WTC11 (cell line): ENCODE data around the gene NR1H2. TPM values are rescaled to one million over a fixed set of nuclear protein-coding genes. Genes with fewer than 3 reads are reported as not detected.
"Not testable (repeated sequence)": the region's sequence is repeated elsewhere in the genome, so short reads cannot be mapped to it uniquely, and the experiment has no call there.

Experiments used
- ATAC-seq: fragments of 200-7000 bp; cut with Tn5 transposase; 2 replicates; pipeline ENCODE4 v1.10.0; 2021; ENCODE audit warnings: mild to moderate bottlenecking, moderate library complexity
- CTCF ChIA-PET: fragments of 300-600 bp; sonication (Branson Sonifier 250); formaldehyde crosslinking; loops from one replicate; lab custom pipeline; 2021; ENCODE audit warnings: antibody characterized with exemption; lab: Charles Lee
- POLR2A ChIA-PET: fragments of 350-600 bp; sonication (Branson Sonifier 250); formaldehyde crosslinking; loops from one replicate; lab custom pipeline; 2021; ENCODE audit warnings: antibody characterized with exemption; lab: Charles Lee
- DNase-seq: peaks from one replicate; pipeline ENCODE4 v3.0.0; 2021; ENCODE audit warnings: low spot score
- H3K27ac Mint-ChIP-seq: 2 replicates; pipeline ENCODE4 v1.8.0; 2021; ENCODE audit warnings: mixed read lengths
- H3K27me3 Mint-ChIP-seq: 2 replicates; pipeline ENCODE4 v1.8.0; 2021; ENCODE audit warnings: low read depth, mild to moderate bottlenecking, moderate library complexity, mixed read lengths
- H3K36me3 Mint-ChIP-seq: 2 replicates; pipeline ENCODE4 v1.8.0; 2021; ENCODE audit warnings: mixed read lengths
- H3K4me1 Mint-ChIP-seq: 2 replicates; pipeline ENCODE4 v1.8.0; 2022; ENCODE audit warnings: mixed read lengths
- H3K4me3 Mint-ChIP-seq: 2 replicates; pipeline ENCODE4 v1.8.0; 2021; ENCODE audit warnings: mild to moderate bottlenecking, moderate library complexity, mixed read lengths
- H3K9me3 Mint-ChIP-seq: 2 replicates; pipeline ENCODE4 v1.8.0; 2021; ENCODE audit warnings: mixed read lengths
- FOXK1 ChIP-seq: sonication (generic); formaldehyde crosslinking; IDR thresholded peaks from 2 replicates; pipeline ENCODE4 v1.8.0; 2022; ENCODE audit warnings: mild to moderate bottlenecking, moderate library complexity, missing genetic modification reagents
- FOXP1 ChIP-seq: sonication (generic); formaldehyde crosslinking; IDR thresholded peaks from 2 replicates; pipeline ENCODE4 v1.8.0; 2022; ENCODE audit warnings: missing genetic modification reagents, mild to moderate bottlenecking, moderate library complexity, borderline replicate concordance
- GRHL2 ChIP-seq: fragments of 250-450 bp; sonication (Bioruptor Pico); IDR thresholded peaks from 2 replicates; pipeline ENCODE4 v1.8.0; 2022; ENCODE audit warnings: mild to moderate bottlenecking, moderate library complexity; ENCODE audit not compliant: insufficient replicate concordance, severe bottlenecking
- JAZF1 ChIP-seq: fragments of 250-450 bp; sonication (Bioruptor Pico); IDR thresholded peaks from 2 replicates; pipeline ENCODE4 v1.9.0; 2021; ENCODE audit warnings: moderate library complexity, mild to moderate bottlenecking, inconsistent platforms
- KAT7 ChIP-seq: sonication (generic); formaldehyde crosslinking; IDR thresholded peaks from 2 replicates; pipeline ENCODE4 v1.8.1; 2023; ENCODE audit warnings: missing genetic modification reagents, mild to moderate bottlenecking, borderline replicate concordance
- MYBL2 ChIP-seq: sonication (generic); formaldehyde crosslinking; IDR thresholded peaks from 2 replicates; pipeline ENCODE4 v1.8.1; 2023; ENCODE audit warnings: mild to moderate bottlenecking, moderate library complexity, missing genetic modification reagents
- RELA ChIP-seq: sonication (generic); formaldehyde crosslinking; IDR thresholded peaks from 2 replicates; pipeline ENCODE4 v1.8.1; 2022; ENCODE audit warnings: missing genetic modification reagents, mild to moderate bottlenecking, borderline replicate concordance
- SMAD4 ChIP-seq: sonication (generic); formaldehyde crosslinking; IDR thresholded peaks from 2 replicates; pipeline ENCODE4 v1.8.0; 2022; ENCODE audit warnings: mild to moderate bottlenecking, missing genetic modification reagents
- ZNF219 ChIP-seq: sonication (generic); formaldehyde crosslinking; IDR thresholded peaks from 2 replicates; pipeline ENCODE4 v1.8.0; 2023; ENCODE audit warnings: missing genetic modification reagents, mild to moderate bottlenecking, borderline replicate concordance
- ZNF317 ChIP-seq: sonication (generic); formaldehyde crosslinking; IDR thresholded peaks from 2 replicates; pipeline ENCODE4 v1.8.1; 2023; ENCODE audit warnings: low read depth, mild to moderate bottlenecking, moderate library complexity, missing genetic modification reagents, borderline replicate concordance
- ZNF671 ChIP-seq: fragments of 250-450 bp; sonication (Bioruptor Pico); IDR thresholded peaks from 2 replicates; pipeline ENCODE4 v1.8.0; 2021; ENCODE audit warnings: mild to moderate bottlenecking
- total RNA-seq: library from RNA; stranded (reverse); gene quantifications from 3 replicates; pipeline ENCODE4 v1.2.3, GENCODE V29; 2021
- TF ChIP-seq, protein P1 (sequence below): sonication (generic); formaldehyde crosslinking; IDR thresholded peaks from 2 replicates; pipeline ENCODE4 v1.8.1; 2023; ENCODE audit warnings: mild to moderate bottlenecking, missing genetic modification reagents, moderate library complexity
- TF ChIP-seq, protein P2 (sequence below): sonication (generic); formaldehyde crosslinking; IDR thresholded peaks from 2 replicates; pipeline ENCODE4 v1.8.0; 2023; ENCODE audit warnings: mild to moderate bottlenecking, missing genetic modification reagents
- TF ChIP-seq, protein P3 (sequence below): fragments of 250-450 bp; sonication (Bioruptor Pico); IDR thresholded peaks from 2 replicates; pipeline ENCODE4 v1.9.0; 2021; ENCODE audit warnings: mild to moderate bottlenecking
- TF ChIP-seq, protein P4 (sequence below): sonication (generic); formaldehyde crosslinking; conservative IDR thresholded peaks from 2 replicates; pipeline ENCODE4 v1.8.1; 2022; ENCODE audit warnings: mild to moderate bottlenecking, missing genetic modification reagents
- TF ChIP-seq, protein P5 (sequence below): sonication (generic); formaldehyde crosslinking; IDR thresholded peaks from 2 replicates; pipeline ENCODE4 v1.8.1; 2022; ENCODE audit warnings: low read depth, missing genetic modification reagents, borderline replicate concordance
- TF ChIP-seq, protein P6 (sequence below): sonication (generic); formaldehyde crosslinking; IDR thresholded peaks from 2 replicates; pipeline ENCODE4 v1.8.1; 2022; ENCODE audit warnings: mild to moderate bottlenecking, moderate library complexity, missing genetic modification reagents

The NR1H2 gene
- total RNA-seq, 1 experiment from 2014 or later, result 45.8 TPM

DNA sequence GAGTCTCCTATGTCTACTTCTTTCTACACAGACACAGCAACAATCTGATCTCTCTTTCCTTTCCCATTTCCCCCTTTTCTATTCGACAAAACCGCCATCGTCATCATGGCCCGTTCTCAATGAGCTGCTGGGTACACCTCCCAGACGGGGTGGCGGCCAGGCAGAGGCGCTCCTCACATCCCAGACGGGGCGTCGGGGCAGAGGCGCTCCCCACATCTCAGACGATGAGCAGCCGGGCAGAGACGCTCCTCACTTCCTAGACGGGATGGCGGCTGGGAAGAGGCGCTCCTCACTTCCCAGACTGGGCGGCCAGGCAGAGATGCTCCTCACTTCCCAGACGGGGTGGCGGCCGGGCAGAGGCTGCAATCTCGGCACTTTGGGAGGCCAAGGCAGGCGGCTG is 14.7 kb downstream of the NR1H2 start:
- H3K27me3 Mint-ChIP-seq, H3K27ac Mint-ChIP-seq, POLR2A ChIA-PET, H3K4me3 Mint-ChIP-seq, CTCF ChIA-PET, H3K4me1 Mint-ChIP-seq, DNase-seq, ATAC-seq: not testable (repeated sequence)
- Mint-ChIP-seq H3K9me3 (peaks cover 18% of the 10 kb centered on the region), H3K36me3 (peaks cover 58% of the 10 kb centered on the region)
- TF ChIP-seq SMAD4 (CRISPR knock-in tag), result 0 out of 2 replicates have a peak, but pooled peaks have one; percentile 26

DNA sequence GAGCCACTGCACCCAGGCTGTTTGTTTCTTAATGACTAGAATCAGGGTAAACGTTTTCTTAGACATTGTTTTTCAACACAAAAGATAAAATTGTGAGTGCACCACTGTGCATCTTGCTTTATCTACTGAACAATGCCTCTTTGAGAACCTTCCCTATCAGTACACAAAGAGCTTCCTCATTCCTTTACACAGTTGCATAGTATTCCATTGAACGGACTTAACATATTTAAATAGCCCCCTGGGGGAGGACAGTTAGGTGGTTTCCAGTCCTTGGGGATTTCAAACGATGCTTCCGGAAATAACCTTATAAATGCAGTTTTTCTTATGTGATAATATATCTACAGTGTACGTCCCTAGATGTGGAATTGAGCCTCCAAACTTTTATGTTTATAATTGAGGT is 16.5 kb downstream of the NR1H2 start:
- ATAC-seq (no peak), DNase-seq (no peak)
- ChIA-PET POLR2A (no interaction called here), CTCF (interaction anchor here (0.6 kb wide), 1 partner anchor 170 kb away, joined by 4 read pairs; no protein-coding TSS in a partner anchor)
- Mint-ChIP-seq H3K9me3 (peaks cover 18% of the 10 kb centered on the region), H3K4me3 (no peak overlapping the region), H3K36me3 (peaks cover 52% of the 10 kb centered on the region), H3K4me1 (0 out of 2 replicates have a peak, but pooled peaks cover 3% of the 10 kb centered on the region), H3K27me3 (no peaks in the 10 kb centered on the region), H3K27ac (no peak overlapping the region)
- no peak for TF ChIP-seq FOXK1 (CRISPR knock-in tag)
- TF ChIP-seq, protein P1, sequence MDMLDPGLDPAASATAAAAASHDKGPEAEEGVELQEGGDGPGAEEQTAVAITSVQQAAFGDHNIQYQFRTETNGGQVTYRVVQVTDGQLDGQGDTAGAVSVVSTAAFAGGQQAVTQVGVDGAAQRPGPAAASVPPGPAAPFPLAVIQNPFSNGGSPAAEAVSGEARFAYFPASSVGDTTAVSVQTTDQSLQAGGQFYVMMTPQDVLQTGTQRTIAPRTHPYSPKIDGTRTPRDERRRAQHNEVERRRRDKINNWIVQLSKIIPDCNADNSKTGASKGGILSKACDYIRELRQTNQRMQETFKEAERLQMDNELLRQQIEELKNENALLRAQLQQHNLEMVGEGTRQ, result no peak
- no peak for TF ChIP-seq FOXP1
- TF ChIP-seq ZNF317 (CRISPR knock-in tag), result no peak
- TF ChIP-seq SMAD4 (CRISPR knock-in tag), result no peak

DNA sequence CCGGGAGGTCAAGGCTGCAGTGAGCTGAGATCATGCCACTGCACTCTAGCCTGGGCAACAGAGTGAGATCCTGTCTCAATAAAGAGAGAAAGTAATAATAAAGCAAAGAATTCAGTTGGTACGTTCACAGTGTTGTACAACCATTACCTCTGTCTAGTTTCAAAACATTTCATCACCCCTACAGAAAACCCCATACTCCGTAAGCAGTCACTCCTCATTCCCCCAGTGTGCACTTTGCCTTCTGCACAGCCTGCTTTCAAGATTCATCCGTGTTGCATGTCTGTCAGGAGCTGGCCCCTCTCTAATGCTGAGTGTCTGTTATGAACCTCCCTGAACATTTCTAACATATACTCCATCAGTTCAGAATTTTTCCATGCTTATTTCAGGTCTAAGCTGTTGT is 17.3 kb downstream of the NR1H2 start:
- TF ChIP-seq KAT7 (CRISPR knock-in tag) (no peak), ZNF671 (CRISPR knock-in tag) (no peak), JAZF1 (CRISPR knock-in tag) (no peak), RELA (CRISPR knock-in tag) (no peak), MYBL2 (no peak), GRHL2 (no peak), ZNF219 (no peak)
- TF ChIP-seq, protein P2, sequence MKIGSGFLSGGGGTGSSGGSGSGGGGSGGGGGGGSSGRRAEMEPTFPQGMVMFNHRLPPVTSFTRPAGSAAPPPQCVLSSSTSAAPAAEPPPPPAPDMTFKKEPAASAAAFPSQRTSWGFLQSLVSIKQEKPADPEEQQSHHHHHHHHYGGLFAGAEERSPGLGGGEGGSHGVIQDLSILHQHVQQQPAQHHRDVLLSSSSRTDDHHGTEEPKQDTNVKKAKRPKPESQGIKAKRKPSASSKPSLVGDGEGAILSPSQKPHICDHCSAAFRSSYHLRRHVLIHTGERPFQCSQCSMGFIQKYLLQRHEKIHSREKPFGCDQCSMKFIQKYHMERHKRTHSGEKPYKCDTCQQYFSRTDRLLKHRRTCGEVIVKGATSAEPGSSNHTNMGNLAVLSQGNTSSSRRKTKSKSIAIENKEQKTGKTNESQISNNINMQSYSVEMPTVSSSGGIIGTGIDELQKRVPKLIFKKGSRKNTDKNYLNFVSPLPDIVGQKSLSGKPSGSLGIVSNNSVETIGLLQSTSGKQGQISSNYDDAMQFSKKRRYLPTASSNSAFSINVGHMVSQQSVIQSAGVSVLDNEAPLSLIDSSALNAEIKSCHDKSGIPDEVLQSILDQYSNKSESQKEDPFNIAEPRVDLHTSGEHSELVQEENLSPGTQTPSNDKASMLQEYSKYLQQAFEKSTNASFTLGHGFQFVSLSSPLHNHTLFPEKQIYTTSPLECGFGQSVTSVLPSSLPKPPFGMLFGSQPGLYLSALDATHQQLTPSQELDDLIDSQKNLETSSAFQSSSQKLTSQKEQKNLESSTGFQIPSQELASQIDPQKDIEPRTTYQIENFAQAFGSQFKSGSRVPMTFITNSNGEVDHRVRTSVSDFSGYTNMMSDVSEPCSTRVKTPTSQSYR (CRISPR knock-in tag), result no peak
- TF ChIP-seq, protein P3, sequence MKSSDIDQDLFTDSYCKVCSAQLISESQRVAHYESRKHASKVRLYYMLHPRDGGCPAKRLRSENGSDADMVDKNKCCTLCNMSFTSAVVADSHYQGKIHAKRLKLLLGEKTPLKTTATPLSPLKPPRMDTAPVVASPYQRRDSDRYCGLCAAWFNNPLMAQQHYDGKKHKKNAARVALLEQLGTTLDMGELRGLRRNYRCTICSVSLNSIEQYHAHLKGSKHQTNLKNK, result no peak
- TF ChIP-seq, protein P4, sequence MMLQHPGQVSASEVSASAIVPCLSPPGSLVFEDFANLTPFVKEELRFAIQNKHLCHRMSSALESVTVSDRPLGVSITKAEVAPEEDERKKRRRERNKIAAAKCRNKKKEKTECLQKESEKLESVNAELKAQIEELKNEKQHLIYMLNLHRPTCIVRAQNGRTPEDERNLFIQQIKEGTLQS (CRISPR knock-in tag), result no peak
- TF ChIP-seq, protein P5, sequence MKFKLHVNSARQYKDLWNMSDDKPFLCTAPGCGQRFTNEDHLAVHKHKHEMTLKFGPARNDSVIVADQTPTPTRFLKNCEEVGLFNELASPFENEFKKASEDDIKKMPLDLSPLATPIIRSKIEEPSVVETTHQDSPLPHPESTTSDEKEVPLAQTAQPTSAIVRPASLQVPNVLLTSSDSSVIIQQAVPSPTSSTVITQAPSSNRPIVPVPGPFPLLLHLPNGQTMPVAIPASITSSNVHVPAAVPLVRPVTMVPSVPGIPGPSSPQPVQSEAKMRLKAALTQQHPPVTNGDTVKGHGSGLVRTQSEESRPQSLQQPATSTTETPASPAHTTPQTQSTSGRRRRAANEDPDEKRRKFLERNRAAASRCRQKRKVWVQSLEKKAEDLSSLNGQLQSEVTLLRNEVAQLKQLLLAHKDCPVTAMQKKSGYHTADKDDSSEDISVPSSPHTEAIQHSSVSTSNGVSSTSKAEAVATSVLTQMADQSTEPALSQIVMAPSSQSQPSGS, result no peak
- TF ChIP-seq, protein P6, sequence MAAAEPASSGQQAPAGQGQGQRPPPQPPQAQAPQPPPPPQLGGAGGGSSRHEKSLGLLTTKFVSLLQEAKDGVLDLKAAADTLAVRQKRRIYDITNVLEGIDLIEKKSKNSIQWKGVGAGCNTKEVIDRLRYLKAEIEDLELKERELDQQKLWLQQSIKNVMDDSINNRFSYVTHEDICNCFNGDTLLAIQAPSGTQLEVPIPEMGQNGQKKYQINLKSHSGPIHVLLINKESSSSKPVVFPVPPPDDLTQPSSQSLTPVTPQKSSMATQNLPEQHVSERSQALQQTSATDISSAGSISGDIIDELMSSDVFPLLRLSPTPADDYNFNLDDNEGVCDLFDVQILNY (CRISPR knock-in tag), result no peak
- Mint-ChIP-seq H3K36me3 (peaks cover 52% of the 10 kb centered on the region), H3K27me3 (no peaks in the 10 kb centered on the region), H3K4me1 (no peaks in the 10 kb centered on the region), H3K4me3 (no peak overlapping the region), H3K27ac (no peak overlapping the region), H3K9me3 (peaks cover 18% of the 10 kb centered on the region)
- ATAC-seq (no peak), DNase-seq (no peak)
- POLR2A ChIA-PET, result interaction anchor here (1.9 kb wide), 1 partner anchor 10 kb away, joined by 4 read pairs; no protein-coding TSS in a partner anchor
- CTCF ChIA-PET, result interaction anchor here (1.3 kb wide), 1 partner anchor 36 kb away, joined by 4 read pairs; no protein-coding TSS in a partner anchor
